ENCODE data around the gene PCDHGC5. TPM values are rescaled to one million over a fixed set of nuclear protein-coding genes. Genes with fewer than 3 reads are reported as not detected.

Gene PCDHGC5
- polyA plus RNA-seq, 1 donor: 0.78 TPM

DNA sequence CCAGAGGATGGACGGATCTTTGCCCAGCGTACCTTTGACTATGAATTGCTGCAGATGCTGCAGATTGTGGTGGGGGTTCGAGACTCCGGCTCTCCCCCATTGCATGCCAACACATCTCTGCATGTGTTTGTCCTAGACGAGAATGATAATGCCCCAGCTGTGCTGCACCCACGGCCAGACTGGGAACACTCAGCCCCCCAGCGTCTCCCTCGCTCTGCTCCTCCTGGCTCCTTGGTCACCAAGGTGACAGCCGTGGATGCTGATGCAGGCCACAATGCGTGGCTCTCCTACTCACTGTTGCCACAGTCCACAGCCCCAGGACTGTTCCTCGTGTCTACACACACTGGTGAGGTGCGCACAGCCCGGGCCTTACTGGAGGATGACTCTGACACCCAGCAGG lies 1.9 kb downstream of the PCDHGC5 start:
- no peak for DNase-seq (ENCODE audit: low read depth)

DNA sequence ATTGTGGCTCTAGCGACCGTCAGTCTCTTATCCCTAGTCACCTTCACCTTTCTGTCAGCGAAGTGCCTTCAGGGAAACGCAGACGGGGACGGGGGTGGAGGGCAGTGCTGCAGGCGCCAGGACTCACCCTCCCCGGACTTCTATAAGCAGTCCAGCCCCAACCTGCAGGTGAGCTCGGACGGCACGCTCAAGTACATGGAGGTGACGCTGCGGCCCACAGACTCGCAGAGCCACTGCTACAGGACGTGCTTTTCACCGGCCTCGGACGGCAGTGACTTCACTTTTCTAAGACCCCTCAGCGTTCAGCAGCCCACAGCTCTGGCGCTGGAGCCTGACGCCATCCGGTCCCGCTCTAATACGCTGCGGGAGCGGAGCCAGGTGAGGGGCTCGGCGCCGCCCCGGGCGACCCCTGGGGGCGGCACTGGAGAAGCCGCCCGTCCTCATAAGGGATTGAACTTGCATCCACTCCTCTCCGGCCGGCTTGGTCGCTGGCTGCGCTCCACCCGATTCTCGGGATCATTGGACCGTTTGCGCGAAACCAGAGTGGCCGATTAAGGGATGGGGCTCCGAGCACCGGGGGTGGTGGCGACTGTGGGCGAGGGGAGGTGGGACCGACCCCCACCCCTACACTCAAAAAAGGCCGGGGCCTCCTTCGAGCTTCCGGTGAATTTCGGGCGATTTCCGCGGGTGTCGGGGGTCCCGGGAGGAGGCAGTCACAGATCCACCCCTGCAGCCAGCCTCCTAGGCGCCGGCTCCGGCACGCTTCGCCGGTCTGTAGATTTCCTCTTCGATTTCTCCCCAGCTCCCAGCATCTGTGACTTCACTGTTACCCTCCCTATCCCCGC lies 2.7 kb downstream of the PCDHGC5 start:
- no peak for DNase-seq (ENCODE audit: low read depth)

DNA sequence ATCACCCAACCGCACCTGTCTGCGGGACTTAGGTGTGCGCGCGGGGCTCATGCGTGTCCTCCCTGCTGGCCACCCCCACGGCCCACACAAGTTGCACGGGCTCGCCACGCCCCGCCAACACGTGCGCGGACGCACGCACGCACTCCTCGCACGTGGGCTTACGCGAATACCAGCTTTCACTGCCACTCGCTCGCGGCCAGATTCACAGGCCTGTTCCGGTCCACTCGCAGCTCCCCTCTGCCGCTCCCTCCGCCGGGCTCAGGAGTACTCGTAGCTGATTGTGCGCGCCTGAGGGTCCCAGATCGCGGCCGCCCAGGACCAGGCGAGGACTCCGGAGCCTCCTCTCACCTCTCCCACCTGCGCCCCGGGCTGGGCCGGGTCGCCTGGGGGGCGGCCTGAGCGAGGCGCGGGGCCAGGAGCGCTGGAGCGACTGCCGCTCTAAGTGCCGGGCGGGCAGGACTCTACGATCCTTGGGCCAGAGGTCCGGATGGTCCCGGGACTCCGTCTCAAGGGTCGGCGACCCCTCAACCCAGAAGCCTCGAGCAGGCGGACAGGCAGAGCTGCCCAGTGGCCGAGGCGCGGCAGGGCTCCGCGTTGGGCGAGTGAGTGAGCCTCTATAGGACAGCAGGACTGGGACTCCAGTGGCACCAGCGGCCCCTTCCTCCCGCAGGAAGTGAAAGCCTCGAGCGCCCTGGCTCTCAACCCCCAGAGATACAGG lies 3.4 kb downstream of the PCDHGC5 start:
- no peak for DNase-seq (ENCODE audit: low read depth)

- no peak for DNase-seq (ENCODE audit: low read depth)
Measured at GRCh38 chr5:141493500-141494422, 4.9 kb downstream of the PCDHGC5 start.

DNA sequence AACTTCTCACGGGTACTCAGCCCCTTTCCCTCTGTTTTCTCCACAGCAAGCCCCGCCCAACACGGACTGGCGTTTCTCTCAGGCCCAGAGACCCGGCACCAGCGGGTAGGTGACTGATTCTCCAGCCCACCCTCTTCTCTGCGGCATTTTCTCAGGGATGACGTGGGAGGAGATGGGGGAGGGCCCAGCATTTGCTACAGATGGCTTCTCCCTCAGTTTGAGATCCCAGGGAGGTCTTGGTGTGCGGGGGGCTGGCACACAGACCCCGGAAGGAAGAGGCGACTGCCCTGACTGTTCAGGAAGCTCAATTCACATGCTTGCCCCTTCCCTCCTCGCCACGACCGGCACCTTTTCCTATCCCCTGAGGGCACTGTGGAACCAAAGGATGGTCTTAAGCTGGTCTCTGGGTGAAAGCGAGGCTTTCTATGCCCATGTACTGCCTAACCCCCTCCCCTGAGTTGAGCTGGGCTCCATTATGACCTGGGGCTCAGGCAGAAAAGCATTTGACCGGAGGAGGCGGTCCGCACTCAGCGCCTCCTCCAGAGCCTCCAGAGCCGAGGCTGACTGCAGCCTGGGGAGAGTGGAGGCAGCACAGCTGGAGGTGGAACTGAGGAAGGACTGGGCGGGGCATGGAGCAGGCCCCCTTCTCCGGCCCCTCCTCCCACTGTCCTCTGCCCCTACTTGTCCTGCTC lies 6.0 kb downstream of the PCDHGC5 start:
- DNase-seq (ENCODE audit: low read depth): no peak

DNA sequence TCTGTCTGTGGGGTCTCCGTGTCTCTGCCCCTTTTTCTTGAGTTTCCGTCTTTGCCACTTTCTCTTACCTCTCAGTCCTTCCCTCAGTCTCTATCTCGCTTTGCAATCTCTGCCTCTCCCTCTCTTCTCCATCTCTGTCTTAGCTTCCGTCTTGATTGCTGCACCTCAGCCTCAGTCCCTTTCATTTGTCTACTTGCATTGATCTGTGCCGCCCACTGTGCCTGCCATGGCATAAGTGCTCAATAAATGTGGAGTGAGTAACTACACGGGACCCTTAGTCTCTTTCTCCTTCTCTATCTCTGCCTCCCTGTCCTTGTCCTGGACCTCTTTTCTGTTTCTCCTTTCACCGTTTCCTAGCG lies 6.6 kb downstream of the PCDHGC5 start:
- DNase-seq (ENCODE audit: low read depth): no peak

DNA sequence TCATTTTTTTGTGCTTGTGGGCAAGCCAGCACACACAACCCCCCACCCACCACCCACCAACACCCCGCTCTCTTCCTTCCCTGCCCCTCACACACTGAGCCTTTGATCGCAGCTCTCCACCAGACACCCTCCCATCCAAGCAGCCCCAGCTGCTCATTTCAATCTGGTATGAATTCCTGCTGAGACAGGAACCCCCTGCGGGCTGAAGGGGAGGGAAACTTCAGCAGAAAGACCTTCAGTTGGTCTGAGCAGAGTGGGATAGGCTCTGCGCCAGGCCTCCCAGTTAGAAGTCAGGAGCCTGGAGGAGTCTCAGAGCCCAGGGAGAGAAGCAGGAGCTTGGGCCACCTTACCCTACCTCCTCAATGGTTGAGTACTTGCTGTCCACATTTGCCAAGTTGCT lies 7.2 kb downstream of the PCDHGC5 start:
- no peak for DNase-seq (ENCODE audit: low read depth)

DNA sequence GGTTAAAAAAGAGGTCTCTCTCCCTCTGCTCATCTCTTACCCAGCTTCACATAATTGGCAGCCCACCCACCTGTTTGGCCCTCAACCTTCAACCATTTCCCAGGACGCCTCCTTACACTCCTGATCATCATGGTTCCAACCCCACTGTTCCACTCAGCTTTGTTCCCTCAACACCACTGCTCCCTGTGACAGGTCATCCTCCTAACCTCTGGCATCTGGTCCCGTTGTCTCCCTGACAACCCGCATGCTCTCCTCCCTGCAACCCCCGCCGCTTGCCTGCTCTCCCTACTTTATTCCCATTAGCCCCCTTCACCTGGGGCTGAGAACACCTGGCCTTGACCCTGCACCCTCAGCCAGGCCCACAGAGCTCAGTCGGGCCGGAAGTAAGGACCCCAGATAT lies 12.9 kb downstream of the PCDHGC5 start:
- DNase-seq (ENCODE audit: low read depth): no peak

- no peak for DNase-seq (ENCODE audit: low read depth)
Measured at GRCh38 chr5:141503681-141504080, 14.8 kb downstream of the PCDHGC5 start.

DNA sequence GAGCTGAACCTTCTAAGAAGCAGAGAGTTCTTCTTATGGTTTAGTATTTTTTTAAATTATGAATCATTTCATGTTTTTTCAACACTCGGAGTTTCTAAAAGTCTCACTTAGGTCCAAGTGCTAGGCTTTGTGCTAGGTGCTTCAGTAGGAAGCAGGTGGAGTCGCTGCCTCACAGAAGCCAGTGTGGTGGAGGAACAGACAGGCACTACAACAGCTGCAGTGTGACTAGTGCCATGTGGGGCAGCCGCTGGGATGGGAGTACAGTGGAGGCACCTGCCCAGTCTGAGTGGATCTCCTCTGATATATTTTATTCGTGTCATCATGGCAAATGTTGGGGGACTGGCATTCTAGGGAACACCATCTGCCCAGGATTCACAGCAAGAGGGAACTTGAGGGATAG lies 15.3 kb downstream of the PCDHGC5 start:
- DNase-seq (ENCODE audit: low read depth): no peak

DNA sequence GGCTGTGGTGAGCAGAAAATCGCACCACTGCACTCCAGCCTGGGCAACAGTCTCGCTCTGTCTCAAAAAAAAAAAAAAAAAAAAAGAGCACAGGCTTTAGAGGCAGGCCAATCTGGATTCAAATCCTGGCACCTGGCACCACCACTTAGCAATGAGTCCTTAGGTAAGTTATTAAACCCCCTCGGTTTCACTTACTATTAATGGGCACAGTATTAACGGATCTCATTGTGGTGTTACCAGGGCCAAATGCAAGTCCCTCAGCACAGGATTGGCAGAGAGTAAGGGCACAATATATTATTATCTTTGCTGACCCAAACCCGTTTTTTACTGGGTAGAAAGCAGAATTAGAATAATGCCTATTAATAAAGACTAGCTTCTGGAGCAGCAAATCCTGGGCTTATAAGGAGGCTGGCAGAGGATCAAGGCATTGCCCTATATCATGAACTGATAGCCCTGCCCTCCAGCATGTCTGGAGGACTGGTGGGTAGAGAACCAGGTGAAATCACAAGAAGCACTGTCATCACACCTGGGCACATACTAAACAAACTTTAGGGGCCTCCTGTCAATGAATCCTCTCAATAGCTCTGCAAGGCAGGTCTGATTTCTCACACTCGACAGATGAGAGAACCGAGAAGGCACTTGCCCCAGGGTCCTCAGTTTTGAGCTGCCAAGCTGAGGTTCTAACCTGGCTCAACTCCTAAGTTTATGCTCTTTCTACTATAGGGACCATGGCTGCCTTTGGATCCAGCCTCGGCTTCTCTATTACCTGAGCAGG lies 17.7 kb downstream of the PCDHGC5 start:
- no peak for DNase-seq (ENCODE audit: low read depth)

DNA sequence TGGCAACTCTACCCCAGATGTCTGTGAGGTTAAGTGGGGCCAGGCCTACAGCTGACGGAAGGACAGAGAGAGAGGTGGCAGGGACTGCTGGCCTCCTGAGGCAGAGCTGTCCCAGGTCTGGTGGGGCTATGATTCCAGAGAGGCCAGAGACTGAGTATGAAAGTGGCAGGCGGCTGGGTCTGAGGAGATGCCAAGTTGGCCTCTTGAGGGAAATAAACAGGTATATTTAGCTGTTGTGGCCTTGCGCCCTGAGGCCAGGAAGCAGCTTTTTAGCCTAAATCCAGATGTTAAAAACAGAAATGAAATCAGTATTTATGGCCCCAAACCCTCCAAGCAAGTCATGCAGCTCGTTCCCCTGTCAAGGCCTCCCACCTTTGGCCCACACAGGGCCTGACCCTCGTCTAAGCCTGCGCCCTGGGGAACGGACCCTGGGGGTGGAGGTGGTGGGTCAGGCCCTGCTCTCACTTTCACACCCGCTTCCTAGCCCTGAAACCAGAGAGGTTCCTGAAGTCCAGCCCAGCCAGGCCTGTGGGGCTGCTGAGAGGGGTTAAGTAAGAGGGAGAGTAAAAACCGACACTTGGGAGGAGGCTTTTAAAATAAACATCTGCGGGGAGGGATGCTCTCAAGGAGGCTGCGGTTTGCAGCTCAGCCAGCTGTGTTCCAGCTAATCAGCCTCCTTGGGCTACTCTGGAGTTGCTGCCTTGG lies 18.7 kb downstream of the PCDHGC5 start:
- DNase-seq (ENCODE audit: low read depth): no peak

DNA sequence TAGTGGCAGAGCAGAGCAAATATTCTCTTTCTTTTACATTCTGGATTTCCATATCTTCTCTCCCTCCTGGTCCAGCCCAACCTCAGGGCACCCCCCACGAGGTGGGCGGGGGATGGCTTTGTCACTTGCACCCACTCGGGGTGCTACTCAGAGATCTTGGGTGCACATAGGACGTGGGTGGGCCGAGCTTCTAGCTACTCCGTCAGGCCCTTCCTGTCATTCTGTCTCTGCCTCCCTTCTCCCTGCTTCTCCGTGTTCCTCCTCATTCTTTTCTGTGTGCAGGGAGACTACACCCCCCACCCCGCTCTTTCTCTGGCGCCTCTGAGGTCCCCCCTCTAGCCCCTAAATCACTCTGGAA lies 19.5 kb downstream of the PCDHGC5 start:
- DNase-seq (ENCODE audit: low read depth): no peak

DNA sequence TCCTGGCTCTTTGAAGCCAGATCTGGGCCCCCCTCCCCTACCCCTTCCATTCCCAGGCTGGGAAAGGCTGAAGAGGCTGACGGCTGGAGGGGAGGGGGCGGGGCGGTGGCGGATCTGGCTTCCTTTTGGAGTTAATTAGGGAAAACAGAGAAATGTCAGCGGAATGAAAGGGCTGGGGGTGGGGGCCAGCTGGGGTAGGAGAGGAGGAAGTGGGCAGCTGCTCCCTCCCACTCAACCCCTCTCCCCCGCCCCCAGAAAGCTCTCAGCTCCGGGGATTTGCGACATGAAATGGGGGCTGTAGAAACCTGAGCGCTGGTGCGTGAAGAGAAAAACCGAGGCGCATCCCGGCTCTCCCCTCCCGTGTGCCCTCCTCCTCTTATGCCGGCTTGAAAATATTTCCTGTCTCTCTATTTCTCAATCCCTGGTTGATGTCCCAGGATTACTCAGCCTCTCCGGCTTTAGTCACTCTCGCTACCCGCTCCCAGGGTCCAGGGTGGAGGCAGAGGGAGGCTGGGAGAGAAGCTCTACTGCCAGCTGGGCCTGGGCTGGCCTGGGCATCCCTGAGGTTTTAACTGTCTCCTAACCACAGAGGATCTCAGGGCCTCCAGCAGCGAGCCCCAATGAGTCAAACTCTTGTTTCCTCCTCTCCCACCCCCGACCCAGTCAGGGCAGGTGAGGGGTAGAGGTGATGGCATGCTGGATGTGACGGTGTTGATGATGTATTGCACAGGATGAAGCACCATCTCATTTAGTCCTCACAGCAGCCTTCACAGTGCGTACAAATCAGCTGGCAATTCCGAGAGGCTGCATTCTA lies 20.1 kb downstream of the PCDHGC5 start:
- DNase-seq (ENCODE audit: low read depth): no peak

- no peak for DNase-seq (ENCODE audit: low read depth)
Measured at GRCh38 chr5:141510160-141510559, 21.3 kb downstream of the PCDHGC5 start.

DNA sequence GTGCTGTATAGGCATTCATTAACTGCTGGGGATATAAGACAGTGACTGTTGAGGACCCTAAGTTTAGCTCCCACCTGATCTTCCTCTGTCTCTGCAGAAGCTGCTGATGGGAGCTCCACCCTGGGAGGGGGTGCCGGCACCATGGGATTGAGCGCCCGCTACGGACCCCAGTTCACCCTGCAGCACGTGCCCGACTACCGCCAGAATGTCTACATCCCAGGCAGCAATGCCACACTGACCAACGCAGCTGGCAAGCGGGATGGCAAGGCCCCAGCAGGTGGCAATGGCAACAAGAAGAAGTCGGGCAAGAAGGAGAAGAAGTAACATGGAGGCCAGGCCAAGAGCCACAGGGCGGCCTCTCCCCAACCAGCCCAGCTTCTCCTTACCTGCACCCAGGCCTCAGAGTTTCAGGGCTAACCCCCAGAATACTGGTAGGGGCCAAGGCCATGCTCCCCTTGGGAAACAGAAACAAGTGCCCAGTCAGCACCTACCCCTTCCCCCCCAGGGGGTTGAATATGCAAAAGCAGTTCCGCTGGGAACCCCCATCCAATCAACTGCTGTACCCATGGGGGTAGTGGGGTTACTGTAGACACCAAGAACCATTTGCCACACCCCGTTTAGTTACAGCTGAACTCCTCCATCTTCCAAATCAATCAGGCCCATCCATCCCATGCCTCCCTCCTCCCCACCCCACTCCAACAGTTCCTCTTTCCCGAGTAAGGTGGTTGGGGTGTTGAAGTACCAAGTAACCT lies 22.1 kb downstream of the PCDHGC5 start:
- no peak for DNase-seq (ENCODE audit: low read depth)

DNA sequence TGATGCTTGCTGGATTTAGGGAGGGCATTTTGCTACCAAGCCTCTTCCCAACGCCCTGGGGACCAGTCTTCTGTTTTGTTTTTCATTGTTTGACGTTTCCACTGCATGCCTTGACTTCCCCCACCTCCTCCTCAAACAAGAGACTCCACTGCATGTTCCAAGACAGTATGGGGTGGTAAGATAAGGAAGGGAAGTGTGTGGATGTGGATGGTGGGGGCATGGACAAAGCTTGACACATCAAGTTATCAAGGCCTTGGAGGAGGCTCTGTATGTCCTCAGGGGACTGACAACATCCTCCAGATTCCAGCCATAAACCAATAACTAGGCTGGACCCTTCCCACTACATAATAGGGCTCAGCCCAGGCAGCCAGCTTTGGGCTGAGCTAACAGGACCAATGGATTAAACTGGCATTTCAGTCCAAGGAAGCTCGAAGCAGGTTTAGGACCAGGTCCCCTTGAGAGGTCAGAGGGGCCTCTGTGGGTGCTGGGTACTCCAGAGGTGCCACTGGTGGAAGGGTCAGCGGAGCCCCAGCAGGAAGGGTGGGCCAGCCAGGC lies 23.0 kb downstream of the PCDHGC5 start:
- no peak for DNase-seq (ENCODE audit: low read depth)

GRCh38 chr5:141512390-141512910 lies 23.6 kb downstream of the PCDHGC5 start:
- no peak for DNase-seq (ENCODE audit: low read depth)

Data from forelimb muscle (tissue), 1 donor.